OCI-LY1 (cell line): ENCODE data around the gene DGLUCY.
"Not testable (repeated sequence)": the region's sequence is repeated elsewhere in the genome, so short reads cannot be mapped to it uniquely, and the experiment has no call there.

Experiments
- H2AFZ ChIP-seq: fragments of 200-600 bp; sonication (generic), shearing (Covaris generic); 2 replicates; pipeline ENCODE4 v1.6.0; 2014; ENCODE audit warnings: antibody characterized with exemption, mild to moderate bottlenecking, low read length
- H3F3A ChIP-seq: fragments of 200-600 bp; sonication (generic), shearing (Covaris generic); 2 replicates; pipeline ENCODE4 v1.6.0; 2014; ENCODE audit warnings: mild to moderate bottlenecking, antibody characterized with exemption, low read length, moderate library complexity; ENCODE audit not compliant: insufficient read depth
- H3K27ac ChIP-seq: fragments of 200-600 bp; sonication (generic); 2 replicates; pipeline ENCODE4 v1.5.1; 2014; ENCODE audit warnings: low read length, mixed run types, mild to moderate bottlenecking, low read depth; ENCODE audit not compliant: poor library complexity, severe bottlenecking
- H3K27me3 ChIP-seq: fragments of 200-600 bp; sonication (generic); 2 replicates; pipeline ENCODE4 v1.6.0; 2014; ENCODE audit warnings: antibody characterized with exemption, mild to moderate bottlenecking, low read length, moderate library complexity; ENCODE audit not compliant: insufficient read depth
- H3K36me3 ChIP-seq: fragments of 200-600 bp; sonication (generic); 2 replicates; pipeline ENCODE4 v1.6.1; 2014; ENCODE audit warnings: mild to moderate bottlenecking, antibody characterized with exemption, low read length, moderate library complexity, mixed read lengths; ENCODE audit not compliant: insufficient read depth
- H3K4me1 ChIP-seq: fragments of 200-600 bp; sonication (generic); 2 replicates; pipeline ENCODE4 v1.5.1; 2014; ENCODE audit warnings: mild to moderate bottlenecking, low read length, moderate library complexity; ENCODE audit not compliant: insufficient read depth, severe bottlenecking
- H3K4me2 ChIP-seq: fragments of 200-600 bp; sonication (generic), shearing (Covaris generic); 2 replicates; pipeline ENCODE4 v1.6.1; 2014; ENCODE audit warnings: low read length
- H3K4me3 ChIP-seq: fragments of 200-600 bp; sonication (generic); 2 replicates; pipeline ENCODE4 v1.5.1; 2014; ENCODE audit warnings: low read length, low read depth, mild to moderate bottlenecking, mixed read lengths; ENCODE audit not compliant: poor library complexity, severe bottlenecking
- H3K79me2 ChIP-seq: fragments of 200-600 bp; shearing (Covaris generic); 2 replicates; pipeline ENCODE4 v1.6.1; 2016; ENCODE audit warnings: mixed run types, low read length, mixed read lengths; ENCODE audit not compliant: insufficient read depth
- H3K9ac ChIP-seq: fragments of 200-600 bp; sonication (generic), shearing (Covaris generic); 2 replicates; pipeline ENCODE4 v1.6.1; 2014; ENCODE audit warnings: mild to moderate bottlenecking, low read length, mixed read lengths
- H3K9me2 ChIP-seq: fragments of 200-600 bp; sonication (generic), shearing (Covaris generic); 2 replicates; pipeline ENCODE4 v1.6.1; 2014; ENCODE audit warnings: low read depth, mild to moderate bottlenecking, low read length, mixed read lengths
- H3K9me3 ChIP-seq: fragments of 200-600 bp; shearing (Covaris generic); 2 replicates; pipeline ENCODE4 v1.6.1; 2014; ENCODE audit warnings: low read length, mixed read lengths
- H4K20me1 ChIP-seq: fragments of 200-600 bp; sonication (generic), shearing (Covaris generic); 2 replicates; pipeline ENCODE4 v1.6.0; 2016; ENCODE audit warnings: mild to moderate bottlenecking, low read length; ENCODE audit not compliant: insufficient read depth
- EZH2 ChIP-seq: fragments of 200-600 bp; sonication (generic), shearing (Covaris generic); IDR thresholded peaks from 2 replicates; pipeline ENCODE4 v1.8.0; 2017; ENCODE audit warnings: borderline replicate concordance, mixed run types, mild to moderate bottlenecking, antibody characterized with exemption, low read length, moderate library complexity, mixed read lengths
- TF ChIP-seq, protein P1 (sequence below): fragments of 200-600 bp; sonication (generic), shearing (Covaris generic); IDR thresholded peaks from 2 replicates; pipeline ENCODE4 v1.5.1; 2017; ENCODE audit warnings: mild to moderate bottlenecking, antibody characterized with exemption, low read length, moderate library complexity, mixed read lengths

The DGLUCY gene

DNA sequence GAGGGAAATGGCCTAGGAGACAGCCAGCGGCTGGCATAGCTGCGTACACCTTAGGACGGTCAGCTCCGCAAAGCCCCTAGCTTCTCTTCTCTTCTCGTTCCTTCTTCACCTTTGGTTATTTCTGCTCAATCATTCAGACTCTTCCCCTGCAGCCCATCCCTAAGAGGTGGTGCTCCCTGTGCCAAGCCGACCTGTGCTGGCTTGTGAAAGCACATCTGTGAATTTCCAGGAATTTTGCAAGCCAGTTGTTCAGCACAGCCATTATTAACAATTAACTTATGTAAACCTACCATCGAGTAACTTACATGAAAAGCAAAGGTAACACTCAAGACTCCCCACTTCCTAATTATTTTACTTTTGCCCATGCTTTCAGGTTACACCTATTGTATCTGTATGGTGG lies 151.5 kb downstream of the DGLUCY start:
- Histone ChIP-seq H3K4me1 (peaks cover 7% of the 10 kb centered on the region), H3K79me2 (no peaks in the 10 kb centered on the region), H3K9me3 (no peaks in the 10 kb centered on the region), H3K27ac (no peak overlapping the region), H3F3A (no peaks in the 10 kb centered on the region), H3K36me3 (peaks cover 14% of the 10 kb centered on the region), H3K9ac (no peak overlapping the region), H3K4me2 (no peak overlapping the region), H3K27me3 (no peaks in the 10 kb centered on the region; the same call in 1 of the 2 replicates), H3K4me3 (no peak overlapping the region), H4K20me1 (no peaks in the 10 kb centered on the region), H3K9me2 (no peaks in the 10 kb centered on the region), H2AFZ (no peak overlapping the region)
- TF ChIP-seq, protein P1, sequence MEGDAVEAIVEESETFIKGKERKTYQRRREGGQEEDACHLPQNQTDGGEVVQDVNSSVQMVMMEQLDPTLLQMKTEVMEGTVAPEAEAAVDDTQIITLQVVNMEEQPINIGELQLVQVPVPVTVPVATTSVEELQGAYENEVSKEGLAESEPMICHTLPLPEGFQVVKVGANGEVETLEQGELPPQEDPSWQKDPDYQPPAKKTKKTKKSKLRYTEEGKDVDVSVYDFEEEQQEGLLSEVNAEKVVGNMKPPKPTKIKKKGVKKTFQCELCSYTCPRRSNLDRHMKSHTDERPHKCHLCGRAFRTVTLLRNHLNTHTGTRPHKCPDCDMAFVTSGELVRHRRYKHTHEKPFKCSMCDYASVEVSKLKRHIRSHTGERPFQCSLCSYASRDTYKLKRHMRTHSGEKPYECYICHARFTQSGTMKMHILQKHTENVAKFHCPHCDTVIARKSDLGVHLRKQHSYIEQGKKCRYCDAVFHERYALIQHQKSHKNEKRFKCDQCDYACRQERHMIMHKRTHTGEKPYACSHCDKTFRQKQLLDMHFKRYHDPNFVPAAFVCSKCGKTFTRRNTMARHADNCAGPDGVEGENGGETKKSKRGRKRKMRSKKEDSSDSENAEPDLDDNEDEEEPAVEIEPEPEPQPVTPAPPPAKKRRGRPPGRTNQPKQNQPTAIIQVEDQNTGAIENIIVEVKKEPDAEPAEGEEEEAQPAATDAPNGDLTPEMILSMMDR = no peak
- no peak for TF ChIP-seq EZH2

DNA sequence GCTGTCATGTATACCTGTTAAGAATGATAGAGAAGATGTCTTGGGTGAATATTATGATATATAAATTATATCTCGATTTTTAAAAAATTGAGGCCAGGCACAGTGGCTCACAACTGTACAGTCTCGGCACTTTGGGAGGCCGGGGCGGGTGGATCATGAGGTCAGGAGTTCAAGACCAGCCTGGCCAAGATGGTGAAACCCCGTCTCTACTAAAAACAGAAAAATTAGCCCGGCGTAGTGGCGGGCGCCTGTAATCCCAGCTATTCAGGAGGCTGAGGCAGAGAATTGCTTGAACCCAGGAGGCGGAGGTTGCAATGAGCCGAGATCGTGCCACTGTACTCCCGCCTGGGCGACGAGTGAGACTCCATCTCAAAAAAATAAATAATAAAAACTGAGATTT lies 152.4 kb downstream of the DGLUCY start:
- H3K27ac ChIP-seq, H3K9ac ChIP-seq: not testable (repeated sequence)

DNA sequence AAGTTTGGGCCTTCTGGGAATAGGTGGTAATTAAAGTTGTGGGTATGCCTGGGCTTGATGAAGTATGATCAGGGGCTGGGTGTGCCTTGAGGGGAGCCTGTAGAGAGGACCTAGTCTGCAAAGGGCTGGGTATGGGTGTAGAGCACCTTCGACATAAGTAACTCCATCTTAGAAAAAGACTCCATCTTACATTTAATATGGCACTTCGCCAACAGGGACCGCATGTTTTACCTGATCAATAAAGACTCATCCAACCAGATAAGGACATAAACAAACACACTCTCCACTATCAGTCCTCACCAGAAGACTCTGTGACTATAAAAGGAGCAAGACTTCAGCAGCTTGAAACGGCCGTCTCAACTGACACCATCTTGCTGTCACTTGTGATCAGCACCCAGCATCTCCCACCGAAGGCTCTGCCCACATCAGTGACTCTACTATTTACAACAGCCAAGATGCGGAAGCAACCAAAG lies 154.1 kb downstream of the DGLUCY start:
- no peak overlapping the region for H3K4me2 ChIP-seq
- TF ChIP-seq, protein P1 = no peak
- TF ChIP-seq EZH2 = no peak
- H3K4me1 ChIP-seq = peaks cover 7% of the 10 kb centered on the region

More for the DNA sequence above, 152.4 kb downstream of the DGLUCY start:
- H3K79me2 ChIP-seq, H3K27me3 ChIP-seq, H2AFZ ChIP-seq, H4K20me1 ChIP-seq, H3F3A ChIP-seq, H3K4me2 ChIP-seq, H3K4me3 ChIP-seq, H3K9me3 ChIP-seq, H3K9me2 ChIP-seq, H3K4me1 ChIP-seq: not testable (repeated sequence)
- peaks cover 18% of the 10 kb centered on the region for H3K36me3 ChIP-seq

More for the DNA sequence above, 154.1 kb downstream of the DGLUCY start:
- no peaks in the 10 kb centered on the region for H3K9me3 ChIP-seq
- H3K9ac ChIP-seq = no peak overlapping the region
- no peak overlapping the region for H2AFZ ChIP-seq
- H3K79me2 ChIP-seq = no peaks in the 10 kb centered on the region
- H3F3A ChIP-seq = no peaks in the 10 kb centered on the region
- H4K20me1 ChIP-seq = no peaks in the 10 kb centered on the region
- no peak overlapping the region for H3K27ac ChIP-seq
- peaks cover 35% of the 10 kb centered on the region for H3K36me3 ChIP-seq
- H3K27me3 ChIP-seq = no peaks in the 10 kb centered on the region; the same call in 1 of the 2 replicates
- H3K9me2 ChIP-seq = no peaks in the 10 kb centered on the region
- H3K4me3 ChIP-seq = no peak overlapping the region
